K562 (cell line): Measurements from ENCODE around the gene PPP1R10. TPM values are rescaled to one million over a fixed set of nuclear protein-coding genes. Genes with fewer than 3 reads are reported as not detected.

Source experiments
- ATF6 ChIP-seq: sonication (generic); formaldehyde crosslinking; IDR thresholded peaks from 2 replicates; pipeline ENCODE4 v1.4.0; 2020; ENCODE audit warnings: mild to moderate bottlenecking, missing genetic modification reagents
- CBX1 ChIP-seq: sonication (generic); IDR thresholded peaks from 2 replicates; pipeline ENCODE4 v1.6.1; 2016; ENCODE audit warnings: antibody characterized with exemption, low read depth, mild to moderate bottlenecking
- CC2D1A ChIP-seq: fragments of 450-650 bp; IDR thresholded peaks from 2 replicates; pipeline ENCODE4 v1.6.1; 2017; ENCODE audit warnings: mild to moderate bottlenecking
- CEBPG ChIP-seq, 3 experiments: fragments of 200-800 bp in 1 of 3; sonication (Bioruptor generic) in 1 of 3; sonication (generic) in 1 of 3; formaldehyde crosslinking in 1 of 3; IDR thresholded peaks in 2 of 3; conservative IDR thresholded peaks in 1 of 3; 2 replicates each; pipeline versions ENCODE4 v1.6.1 to v1.8.0; 2016 to 2022; ENCODE audit warnings: missing compliant biosample characterization in 2 of 3, missing genetic modification characterization in 2 of 3, mild to moderate bottlenecking in 1 of 3, missing genetic modification reagents in 1 of 3
- KAT8 ChIP-seq: fragments of 450-650 bp; IDR thresholded peaks from 2 replicates; pipeline ENCODE4 v1.6.1; 2016; ENCODE audit warnings: low read depth, mild to moderate bottlenecking
- KDM1A ChIP-seq, 2 experiments: fragments of 450-650 bp; IDR thresholded peaks; 2 replicates each; pipeline ENCODE4 v1.6.1; 2016; ENCODE audit warnings: mild to moderate bottlenecking in 2 of 2
- MCM7 ChIP-seq, 2 experiments: fragments of 450-650 bp; IDR thresholded peaks; 2 replicates each; pipeline ENCODE4 v1.6.1; 2016 to 2018
- NFXL1 ChIP-seq: fragments of 450-650 bp; formaldehyde crosslinking; IDR thresholded peaks from 2 replicates; pipeline ENCODE4 v1.4.0; 2021; ENCODE audit warnings: mild to moderate bottlenecking
- NR2C2 ChIP-seq, 2 experiments: fragments of 200-800 bp in 1 of 2; sonication (Bioruptor generic) in 1 of 2; sonication (generic) in 1 of 2; formaldehyde crosslinking in 1 of 2; IDR thresholded peaks; 2 replicates each; pipeline versions ENCODE4 v1.6.1 to v1.8.0; 2016 to 2022; ENCODE audit warnings: mild to moderate bottlenecking in 1 of 2, missing compliant biosample characterization in 1 of 2, missing genetic modification characterization in 1 of 2, missing genetic modification reagents in 1 of 2
- PHF8 ChIP-seq: fragments of 200-600 bp; sonication (generic); IDR thresholded peaks from 2 replicates; pipeline ENCODE4 v1.6.1; 2012; ENCODE audit warnings: mixed run types, mild to moderate bottlenecking, inconsistent platforms, low read length, moderate library complexity, borderline replicate concordance
- PHTF2 ChIP-seq: fragments of 250-450 bp; sonication (Bioruptor Pico); IDR thresholded peaks from 2 replicates; pipeline ENCODE4 v1.5.0; 2021; ENCODE audit warnings: mild to moderate bottlenecking
- POLR2A ChIP-seq: fragments of 450-650 bp; conservative IDR thresholded peaks from 2 replicates; pipeline ENCODE4 v1.6.1; 2016
- POLR2B ChIP-seq: fragments of 450-650 bp; IDR thresholded peaks from 2 replicates; pipeline ENCODE4 v1.6.1; 2018; ENCODE audit warnings: low read depth; ENCODE audit not compliant: partially characterized antibody
- POLR2G ChIP-seq: fragments of 200-400 bp; formaldehyde crosslinking; IDR thresholded peaks from 2 replicates; pipeline ENCODE4 v1.6.1; 2017; ENCODE audit warnings: low read depth, mild to moderate bottlenecking, antibody characterized with exemption, low read length, moderate library complexity
- ZBTB40 ChIP-seq, 2 experiments: fragments of 450-650 bp in 1 of 2; sonication (generic) in 1 of 2; formaldehyde crosslinking in 1 of 2; IDR thresholded peaks; 2 replicates each; pipeline versions ENCODE4 v1.7.1 to v1.9.0; 2016 to 2022; ENCODE audit warnings: inconsistent platforms in 1 of 2, mild to moderate bottlenecking in 1 of 2, missing genetic modification reagents in 1 of 2
- ZNF668 ChIP-seq: fragments of 250-450 bp; sonication (Bioruptor Pico); IDR thresholded peaks from 2 replicates; pipeline ENCODE4 v1.8.0; 2022; ENCODE audit warnings: mild to moderate bottlenecking, inconsistent platforms
- polyA plus RNA-seq, 8 experiments: library from polyadenylated mRNA; depleted of rRNA in 4 of 8; stranded (reverse) in 5 of 8; unstranded in 3 of 8; fragments of >200 nt; fragmentation: Nextera tagmentation in 2 of 8; fragmentation: Illumina TruSeq in 1 of 8; extraction: Ambion mirVana in 2 of 8; extraction: Trizol in 1 of 8; gene quantifications; 2 replicates each; pipeline versions ENCODE4 v1.2.1 to v1.2.3, GENCODE V29; 2011 to 2014; ENCODE audit warnings: inconsistent platforms in 1 of 8, missing spikeins in 1 of 8
- total RNA-seq, 7 experiments: library from RNA; depleted of rRNA in 6 of 7; stranded (reverse); fragments of >200 nt in 6 of 7; fragmentation: Illumina TruSeq in 2 of 7; extraction: Trizol in 2 of 7; gene quantifications; 2 replicates each; pipeline versions ENCODE4 v1.2.1 to v1.2.3, GENCODE V29; 2011 to 2021; ENCODE audit warnings: low replicate concordance in 1 of 7

PPP1R10 gene
- total and polyA plus RNA-seq, 9 of the 15 experiments (the other 6 are each of a cell fraction or from before 2014, with no cell fraction given) = 14.1 to 65.5 (median 32.6) TPM

DNA sequence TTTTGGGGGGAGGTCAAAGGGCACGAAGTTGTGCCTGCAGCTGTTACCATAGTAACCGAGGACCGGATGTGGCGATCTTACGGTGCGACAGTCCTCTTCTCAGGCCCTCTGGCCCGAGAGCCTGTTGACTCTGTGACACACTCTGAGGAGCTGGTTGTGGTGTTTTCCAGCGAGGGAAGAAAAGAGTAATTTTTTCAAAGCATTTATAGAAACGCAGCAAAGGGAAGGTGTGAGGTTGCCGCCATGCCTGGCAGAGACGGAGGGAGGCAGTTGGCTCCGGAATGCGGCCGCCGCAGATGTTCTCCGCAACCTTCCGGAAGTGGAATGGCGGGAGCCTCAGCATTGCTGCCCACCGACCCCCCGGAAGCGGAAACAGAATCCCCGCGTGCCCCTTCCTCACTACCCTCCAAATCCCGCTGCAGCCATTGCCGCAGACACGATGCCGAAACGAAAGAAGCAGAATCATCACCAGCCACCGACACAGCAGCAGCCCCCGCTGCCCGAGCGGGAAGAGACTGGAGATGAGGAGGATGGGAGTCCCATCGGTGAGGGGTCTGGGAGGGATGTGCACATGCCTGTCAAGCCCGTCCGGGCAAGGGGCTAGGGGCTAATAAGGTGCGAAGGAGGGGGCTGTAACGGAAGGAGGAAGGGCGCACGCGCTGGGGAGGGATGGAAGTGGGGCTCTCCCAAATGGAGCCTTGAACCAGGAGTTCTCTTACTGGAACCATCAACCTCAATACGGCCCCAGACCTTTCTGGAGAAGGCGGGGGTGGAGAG is 59.9 kb downstream of the PPP1R10 start, which contains the start of gene PRR3 (continued):
- TF ChIP-seq ZBTB40 (IDR thresholded peaks at IDR 0.05) (peak; percentile 99), ZBTB40 (CRISPR knock-in tag; IDR thresholded peaks at IDR 0.05) (peak; percentile 35; the same call in 1 of the 2 replicates), POLR2B (peak; percentile 86), POLR2A (peak; percentile 94), ATF6 (peak; percentile 56), POLR2G (peak; percentile 90), KAT8 (peak; percentile 89), PHTF2 (CRISPR knock-in tag) (no peak), NFXL1 (CRISPR knock-in tag) (no peak), KDM1A (IDR thresholded peaks at IDR 0.05) (peak in 1 of 2 experiments; percentile 38; a peak in 1 of 4 replicates), ZNF668 (CRISPR knock-in tag) (0 out of 2 replicates have a peak, but pooled peaks have one; percentile 60), CBX1 (no peak), CEBPG (CRISPR knock-in tag; IDR thresholded peaks at IDR 0.05) (no peak), CEBPG (tag; conservative IDR thresholded peaks at IDR 0.05 in 1 of 2, IDR thresholded peaks at IDR 0.05 in 1 of 2) (no peak), PHF8 (peak; percentile 85), NR2C2 (CRISPR knock-in tag; IDR thresholded peaks at IDR 0.05) (peak; percentile 56; the same call in 1 of the 2 replicates), NR2C2 (tag; IDR thresholded peaks at IDR 0.05) (peak; percentile 99), CC2D1A (peak; percentile 33; the same call in 1 of the 2 replicates), MCM7 (IDR thresholded peaks at IDR 0.05) (0 out of 4 replicates have a peak, but pooled peaks of 1 of the 2 experiments have one; percentile 54)
